ENCODE measurements around the gene GNAO1. TPM values are rescaled to one million over a fixed set of nuclear protein-coding genes. Genes with fewer than 3 reads are reported as not detected.

GNAO1 gene
- total and polyA plus RNA-seq, 2 experiments from 2014 or later: under 0.01 to 0.18 TPM

DNA sequence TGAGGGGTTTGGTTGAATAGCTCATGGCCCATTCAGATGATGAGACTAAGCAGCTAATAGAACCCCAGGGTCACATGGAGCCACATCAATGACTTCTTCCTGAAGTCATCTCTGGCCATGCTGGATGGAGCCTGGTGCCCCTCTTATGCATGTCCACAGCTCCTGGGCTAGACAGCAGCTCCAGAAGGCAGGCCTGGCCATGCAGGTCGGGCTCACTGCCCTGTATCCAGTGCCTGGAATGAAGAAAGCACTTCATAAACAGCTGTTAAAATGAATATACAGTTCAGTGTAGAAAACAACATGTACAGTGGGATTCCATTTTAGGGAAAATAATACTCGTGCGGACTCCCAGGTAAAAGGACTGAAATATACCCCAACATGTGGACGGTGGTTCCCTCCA is 73.9 kb downstream of the GNAO1 start:
- no peaks in the 10 kb centered on the region for H3K79me2 ChIP-seq (ENCODE audit: insufficient read depth)
- no peak overlapping the region for H3K27ac ChIP-seq
- no peaks in the 10 kb centered on the region for H3K36me3 ChIP-seq (ENCODE audit: low read depth)
- WGBS, 2 experiments (ENCODE audit: low coverage in 1 of 2, low lambda C conversion rate in 2 of 2, missing lambda C conversion rate in 2 of 2): 57 to 60% methylated on average over 4 of the region's 4 CpGs
- no peak for DNase-seq
- no peaks in the 10 kb centered on the region for H4K20me1 ChIP-seq (ENCODE audit: insufficient read depth)
- H3K9ac ChIP-seq: no peak overlapping the region
- H3K4me2 ChIP-seq (ENCODE audit: unreplicated experiment): no peak overlapping the region
- no peak overlapping the region for H3K4me3 ChIP-seq
- H3F3A ChIP-seq (ENCODE audit: insufficient read depth): no peaks in the 10 kb centered on the region
- no peaks in the 10 kb centered on the region for H3K9me2 ChIP-seq (ENCODE audit: insufficient read depth)
- H3K9me3 ChIP-seq (ENCODE audit: low read depth): no peaks in the 10 kb centered on the region
- no peaks in the 10 kb centered on the region for H3K27me3 ChIP-seq (replicated peaks; ENCODE audit: insufficient read depth)
- TF ChIP-seq EZH2phosphoT487 (IDR thresholded peaks at IDR 0.05; ENCODE audit: insufficient read depth, low read depth) (no peak), EZH2 (IDR thresholded peaks at IDR 0.05; ENCODE audit: insufficient read depth, poor library complexity, severe bottlenecking) (no peak)
- no peak overlapping the region for H2AFZ ChIP-seq
- in situ Hi-C loops (cut with MboI): no loop called here
- H3K4me1 ChIP-seq (ENCODE audit: insufficient read depth): peaks cover 11% of the 10 kb centered on the region; the same call in 1 of the 2 replicates

- Histone ChIP-seq H3F3A (ENCODE audit: insufficient read depth) (no peaks in the 10 kb centered on the region), H3K27ac (no peak overlapping the region), H3K9me2 (ENCODE audit: insufficient read depth) (no peaks in the 10 kb centered on the region), H4K20me1 (ENCODE audit: insufficient read depth) (no peaks in the 10 kb centered on the region), H2AFZ (no peak overlapping the region), H3K4me1 (ENCODE audit: insufficient read depth) (peaks cover 12% of the 10 kb centered on the region; the same call in 1 of the 2 replicates), H3K4me3 (no peak overlapping the region), H3K36me3 (ENCODE audit: low read depth) (no peaks in the 10 kb centered on the region), H3K9me3 (ENCODE audit: low read depth) (no peaks in the 10 kb centered on the region), H3K9ac (no peak overlapping the region), H3K27me3 (replicated peaks; ENCODE audit: insufficient read depth) (no peaks in the 10 kb centered on the region), H3K79me2 (ENCODE audit: insufficient read depth) (no peaks in the 10 kb centered on the region), H3K4me2 (ENCODE audit: unreplicated experiment) (no peak overlapping the region)
- DNase-seq: no peak
- in situ Hi-C loops (cut with MboI): no loop called here
- WGBS, 2 experiments (ENCODE audit: low coverage in 1 of 2, low lambda C conversion rate in 2 of 2, missing lambda C conversion rate in 2 of 2): 63 to 72% methylated on average over 3 of the region's 3 CpGs
- TF ChIP-seq EZH2phosphoT487 (IDR thresholded peaks at IDR 0.05; ENCODE audit: insufficient read depth, low read depth): no peak
- TF ChIP-seq EZH2 (IDR thresholded peaks at IDR 0.05; ENCODE audit: insufficient read depth, poor library complexity, severe bottlenecking): no peak
These were observed 74.5 kb downstream of the GNAO1 start for GRCh38 chr16:56265746-56266145.

GRCh38 chr16:56266641-56267607 is 75.6 kb downstream of the GNAO1 start:
- in situ Hi-C loops (cut with MboI): no loop called here

GRCh38 chr16:56267888-56268287 is 76.6 kb downstream of the GNAO1 start:
- peaks cover 12% of the 10 kb centered on the region; the same call in 1 of the 2 replicates for H3K4me1 ChIP-seq (ENCODE audit: insufficient read depth)
- TF ChIP-seq EZH2 (IDR thresholded peaks at IDR 0.05; ENCODE audit: insufficient read depth, poor library complexity, severe bottlenecking): no peak
- no peaks in the 10 kb centered on the region for H3K79me2 ChIP-seq (ENCODE audit: insufficient read depth)
- H3K4me2 ChIP-seq (ENCODE audit: unreplicated experiment): no peak overlapping the region
- H3K36me3 ChIP-seq (ENCODE audit: low read depth): no peaks in the 10 kb centered on the region
- in situ Hi-C loops (cut with MboI): no loop called here
- no peaks in the 10 kb centered on the region for H3K9me3 ChIP-seq (ENCODE audit: low read depth)
- DNase-seq: no peak
- H3K27me3 ChIP-seq (replicated peaks; ENCODE audit: insufficient read depth): no peaks in the 10 kb centered on the region
- 36 to 41% methylated on average over 2 of the region's 2 CpGs for WGBS, 2 experiments (ENCODE audit: low coverage in 1 of 2, low lambda C conversion rate in 2 of 2, missing lambda C conversion rate in 2 of 2)
- no peak overlapping the region for H2AFZ ChIP-seq
- H3F3A ChIP-seq (ENCODE audit: insufficient read depth): no peaks in the 10 kb centered on the region
- no peak overlapping the region for H3K9ac ChIP-seq
- no peaks in the 10 kb centered on the region for H3K9me2 ChIP-seq (ENCODE audit: insufficient read depth)
- H3K4me3 ChIP-seq: no peak overlapping the region
- H3K27ac ChIP-seq: no peak overlapping the region
- no peaks in the 10 kb centered on the region for H4K20me1 ChIP-seq (ENCODE audit: insufficient read depth)

More at GRCh38 chr16:56266641-56267607, 75.6 kb downstream of the GNAO1 start:
- H3K27ac ChIP-seq: no peak overlapping the region
- 75 to 77% methylated on average over 16 of the region's 17 CpGs for WGBS, 2 experiments (ENCODE audit: low coverage in 1 of 2, low lambda C conversion rate in 2 of 2, missing lambda C conversion rate in 2 of 2)
- H3K27me3 ChIP-seq (replicated peaks; ENCODE audit: insufficient read depth): no peaks in the 10 kb centered on the region
- no peak overlapping the region for H3K9ac ChIP-seq
- no peaks in the 10 kb centered on the region for H3K79me2 ChIP-seq (ENCODE audit: insufficient read depth)
- no peaks in the 10 kb centered on the region for H3K9me3 ChIP-seq (ENCODE audit: low read depth)
- no peak overlapping the region for H3K4me2 ChIP-seq (ENCODE audit: unreplicated experiment)
- no peaks in the 10 kb centered on the region for H3K36me3 ChIP-seq (ENCODE audit: low read depth)
- no peaks in the 10 kb centered on the region for H3K9me2 ChIP-seq (ENCODE audit: insufficient read depth)
- no peaks in the 10 kb centered on the region for H4K20me1 ChIP-seq (ENCODE audit: insufficient read depth)
- no peak overlapping the region for H2AFZ ChIP-seq
- H3K4me1 ChIP-seq (ENCODE audit: insufficient read depth): peaks cover 12% of the 10 kb centered on the region; the same call in 1 of the 2 replicates
- H3K4me3 ChIP-seq: no peak overlapping the region
- no peak for TF ChIP-seq EZH2phosphoT487 (IDR thresholded peaks at IDR 0.05; ENCODE audit: insufficient read depth, low read depth)
- TF ChIP-seq EZH2 (IDR thresholded peaks at IDR 0.05; ENCODE audit: insufficient read depth, poor library complexity, severe bottlenecking): no peak
- H3F3A ChIP-seq (ENCODE audit: insufficient read depth): no peaks in the 10 kb centered on the region
- DNase-seq: no peak
